ENCODE results near the gene HMCN2. TPM values are rescaled to one million over a fixed set of nuclear protein-coding genes. Genes with fewer than 3 reads are reported as not detected.

The HMCN2 gene
- total and polyA plus RNA-seq, 4 donors: 0.24 to 1.8 (median 0.29) TPM

GRCh38 chr9:130430734-130431535, 165.4 kb downstream of the HMCN2 start:
- Histone ChIP-seq H3K27ac (ENCODE audit: low read depth in 1 of 2, low read length in 2 of 2) (no peak overlapping the region), H3K9ac (ENCODE audit: low read depth in 1 of 2, low read length in 2 of 2) (no peak overlapping the region), H3K4me1 (ENCODE audit: control insufficient read depth in 4 of 4, insufficient read depth in 4 of 4, low read length in 3 of 4) (peaks cover 8 to 29% (median 18%) of the 10 kb centered on the region in 4 donors), H3K4me3 (ENCODE audit: low read depth in 1 of 3, low read length in 3 of 3) (no peak overlapping the region), H3K9me3 (ENCODE audit: control insufficient read depth in 4 of 4, low read length in 3 of 4) (no peaks in the 10 kb centered on the region), H3K27me3 (ENCODE audit: control insufficient read depth in 4 of 4, insufficient read depth in 4 of 4, low read length in 3 of 4) (no peaks in the 10 kb centered on the region), H3K36me3 (ENCODE audit: control insufficient read depth in 4 of 4, insufficient read depth in 3 of 4, low read depth in 1 of 4, low read length in 3 of 4) (no peaks in the 10 kb centered on the region)
- TF ChIP-seq GABPA (IDR thresholded peaks at IDR 0.05 in 1 of 2, conservative IDR thresholded peaks at IDR 0.05 in 1 of 2): no peak
- TF ChIP-seq FOXA1 (IDR thresholded peaks at IDR 0.05): no peak
- no peak for TF ChIP-seq EGR1 (IDR thresholded peaks at IDR 0.05; ENCODE audit: low read depth in 2 of 2)
- no peak for TF ChIP-seq FOXA2 (IDR thresholded peaks at IDR 0.05)
- TF ChIP-seq ZBTB33 (IDR thresholded peaks at IDR 0.05): no peak
- TF ChIP-seq HNF4G (IDR thresholded peaks at IDR 0.05): no peak
- TF ChIP-seq RAD21 (IDR thresholded peaks at IDR 0.05): no peak
- TF ChIP-seq JUND (IDR thresholded peaks at IDR 0.05): no peak
- TF ChIP-seq MAX (IDR thresholded peaks at IDR 0.05): no peak
- no peak for TF ChIP-seq TAF1 (conservative IDR thresholded peaks at IDR 0.05)
- TF ChIP-seq YY1 (IDR thresholded peaks at IDR 0.05): no peak
- no peak for TF ChIP-seq HNF4A (conservative IDR thresholded peaks at IDR 0.05)
- TF ChIP-seq ATF3 (IDR thresholded peaks at IDR 0.05): no peak
- TF ChIP-seq NR2F2 (IDR thresholded peaks at IDR 0.05): no peak
- no peak for TF ChIP-seq RXRA (IDR thresholded peaks at IDR 0.05)
- no peak for TF ChIP-seq CTCF (IDR thresholded peaks at IDR 0.05; ENCODE audit: low read depth, low read length, missing input control)
- no peak for DNase-seq (ENCODE audit: low spot score)
- 89% methylated on average over 22 of the region's 22 CpGs for WGBS

GRCh38 chr9:130431536-130432303, 166.2 kb downstream of the HMCN2 start:
- TF ChIP-seq FOXA1 (IDR thresholded peaks at IDR 0.05): no peak
- no peak for TF ChIP-seq REST (IDR thresholded peaks at IDR 0.05)
- TF ChIP-seq ATF3 (IDR thresholded peaks at IDR 0.05): no peak
- no peak for TF ChIP-seq TAF1 (conservative IDR thresholded peaks at IDR 0.05)
- TF ChIP-seq CTCF (IDR thresholded peaks at IDR 0.05; ENCODE audit: low read depth, low read length, missing input control): no peak
- TF ChIP-seq HNF4G (IDR thresholded peaks at IDR 0.05): no peak
- no peak for TF ChIP-seq RAD21 (IDR thresholded peaks at IDR 0.05)
- TF ChIP-seq SP1 (IDR thresholded peaks at IDR 0.05): no peak
- TF ChIP-seq EGR1 (IDR thresholded peaks at IDR 0.05; ENCODE audit: low read depth in 2 of 2): no peak
- no peak for TF ChIP-seq MAX (IDR thresholded peaks at IDR 0.05)
- TF ChIP-seq HNF4A (conservative IDR thresholded peaks at IDR 0.05): no peak
- no peak for TF ChIP-seq RXRA (IDR thresholded peaks at IDR 0.05)
- no peak for TF ChIP-seq YY1 (IDR thresholded peaks at IDR 0.05)
- no peak overlapping the region for H3K4me3 ChIP-seq (ENCODE audit: low read depth in 1 of 3, low read length in 3 of 3)
- no peak overlapping the region for H3K27ac ChIP-seq (ENCODE audit: low read depth in 1 of 2, low read length in 2 of 2)
- H3K9me3 ChIP-seq (ENCODE audit: control insufficient read depth in 4 of 4, low read length in 3 of 4): no peaks in the 10 kb centered on the region
- H3K4me1 ChIP-seq (ENCODE audit: control insufficient read depth in 4 of 4, insufficient read depth in 4 of 4, low read length in 3 of 4): peaks cover 8 to 33% (median 21%) of the 10 kb centered on the region in 4 donors
- no peak overlapping the region for H3K9ac ChIP-seq (ENCODE audit: low read depth in 1 of 2, low read length in 2 of 2)
- H3K36me3 ChIP-seq (ENCODE audit: control insufficient read depth in 4 of 4, insufficient read depth in 3 of 4, low read depth in 1 of 4, low read length in 3 of 4): no peaks in the 10 kb centered on the region
- H3K27me3 ChIP-seq (ENCODE audit: control insufficient read depth in 4 of 4, insufficient read depth in 4 of 4, low read length in 3 of 4): no peaks in the 10 kb centered on the region
- no peak for DNase-seq (ENCODE audit: low spot score)
- WGBS: 89% methylated on average over 17 of the region's 17 CpGs

Measured in liver (tissue), 9 donors.